ENCODE results near the gene TECPR1. TPM values are rescaled to one million over a fixed set of nuclear protein-coding genes. Genes with fewer than 3 reads are reported as not detected.
A peak's percentile ranks its signal among the peaks of the same experiment; 100 is the strongest.

TECPR1 gene
- polyA plus RNA-seq = 10 to 100 TPM in 1 of 2 donors, 1 to 10 TPM in 1; 8.4 to 17.1 TPM

GRCh38 chr7:98251601-98252424 is at the start of gene TECPR1:
TECPR1 (minus strand) TSS chr7:98252232; CDS start chr7:98246146, 6,086 bp downstream.
- peaks cover 0 to 2% of the 10 kb centered on the region in 2 donors for H3K36me3 ChIP-seq (ENCODE audit: control insufficient read depth in 2 of 2, insufficient read depth in 2 of 2, low read length in 1 of 2)
- H3K27me3 ChIP-seq (ENCODE audit: control insufficient read depth in 1 of 2, insufficient read depth in 2 of 2, low read length in 2 of 2) = no peaks in the 10 kb centered on the region
- H3K4me3 ChIP-seq (ENCODE audit: low read depth in 1 of 2, low read length in 2 of 2) = peak within 1 kb of the TSS; percentile 66 to 94
- no peaks in the 10 kb centered on the region for H3K9me3 ChIP-seq (ENCODE audit: control insufficient read depth in 2 of 2, insufficient read depth in 1 of 2, low read depth in 1 of 2, low read length in 1 of 2)
- WGBS, 2 donors = 0% methylated on average over 69 of the region's 69 CpGs
- peaks cover 3% of the 10 kb centered on the region in 2 donors for H3K4me1 ChIP-seq (ENCODE audit: control insufficient read depth in 2 of 2, insufficient read depth in 2 of 2, low read length in 1 of 2)
- peak within 1 kb of the TSS; percentile 92 to 97 for H3K27ac ChIP-seq (ENCODE audit: low read depth in 2 of 2, low read length in 1 of 2)

- WGBS, 2 donors = 87 to 89% methylated on average over 26 of the region's 26 CpGs
- H3K27ac ChIP-seq (ENCODE audit: low read depth in 2 of 2, low read length in 1 of 2) = no peak overlapping the region
Measured at GRCh38 chr7:98300595-98301372, 48.8 kb upstream of the TECPR1 start.

GRCh38 chr7:98297626-98298286 is 45.7 kb upstream of the TECPR1 start:
- no peaks in the 10 kb centered on the region for H3K27me3 ChIP-seq (ENCODE audit: control insufficient read depth in 1 of 2, insufficient read depth in 2 of 2, low read length in 2 of 2)
- peaks cover 0 to 32% of the 10 kb centered on the region in 2 donors for H3K36me3 ChIP-seq (ENCODE audit: control insufficient read depth in 2 of 2, insufficient read depth in 2 of 2, low read length in 1 of 2)
- peaks cover 7 to 18% of the 10 kb centered on the region in 2 donors for H3K4me1 ChIP-seq (ENCODE audit: control insufficient read depth in 2 of 2, insufficient read depth in 2 of 2, low read length in 1 of 2)
- no peak overlapping the region for H3K4me3 ChIP-seq (ENCODE audit: low read depth in 1 of 2, low read length in 2 of 2)
- no peaks in the 10 kb centered on the region for H3K9me3 ChIP-seq (ENCODE audit: control insufficient read depth in 2 of 2, insufficient read depth in 1 of 2, low read depth in 1 of 2, low read length in 1 of 2)
- WGBS, 2 donors = 81 to 82% methylated on average over 21 of the region's 21 CpGs
- no peak overlapping the region for H3K27ac ChIP-seq (ENCODE audit: low read depth in 2 of 2, low read length in 1 of 2)

More at GRCh38 chr7:98300595-98301372, 48.8 kb upstream of the TECPR1 start:
- Histone ChIP-seq H3K4me1 (ENCODE audit: control insufficient read depth in 2 of 2, insufficient read depth in 2 of 2, low read length in 1 of 2) (peaks cover 0 to 7% of the 10 kb centered on the region in 2 donors), H3K4me3 (ENCODE audit: low read depth in 1 of 2, low read length in 2 of 2) (no peak overlapping the region), H3K27me3 (ENCODE audit: control insufficient read depth in 1 of 2, insufficient read depth in 2 of 2, low read length in 2 of 2) (no peaks in the 10 kb centered on the region), H3K9me3 (ENCODE audit: control insufficient read depth in 2 of 2, insufficient read depth in 1 of 2, low read depth in 1 of 2, low read length in 1 of 2) (no peaks in the 10 kb centered on the region), H3K36me3 (ENCODE audit: control insufficient read depth in 2 of 2, insufficient read depth in 2 of 2, low read length in 1 of 2) (peaks cover 0 to 32% of the 10 kb centered on the region in 2 donors)

- Histone ChIP-seq H3K4me3 (ENCODE audit: low read depth in 1 of 2, low read length in 2 of 2) (no peak overlapping the region), H3K27me3 (ENCODE audit: control insufficient read depth in 1 of 2, insufficient read depth in 2 of 2, low read length in 2 of 2) (no peaks in the 10 kb centered on the region), H3K9me3 (ENCODE audit: control insufficient read depth in 2 of 2, insufficient read depth in 1 of 2, low read depth in 1 of 2, low read length in 1 of 2) (no peaks in the 10 kb centered on the region), H3K36me3 (ENCODE audit: control insufficient read depth in 2 of 2, insufficient read depth in 2 of 2, low read length in 1 of 2) (peaks cover 0 to 41% of the 10 kb centered on the region in 2 donors), H3K4me1 (ENCODE audit: control insufficient read depth in 2 of 2, insufficient read depth in 2 of 2, low read length in 1 of 2) (peaks cover 7 to 18% of the 10 kb centered on the region in 2 donors), H3K27ac (ENCODE audit: low read depth in 2 of 2, low read length in 1 of 2) (peak overlapping the region in 1 of 2 donors; percentile 34)
- 88 to 94% methylated on average over 12 of the region's 12 CpGs for WGBS, 2 donors
Measured at GRCh38 chr7:98296833-98297232, 44.8 kb upstream of the TECPR1 start.

- Histone ChIP-seq H3K27ac (ENCODE audit: low read depth in 2 of 2, low read length in 1 of 2) (peak overlapping the region; percentile 82 to 85), H3K9me3 (ENCODE audit: control insufficient read depth in 2 of 2, insufficient read depth in 1 of 2, low read depth in 1 of 2, low read length in 1 of 2) (no peaks in the 10 kb centered on the region), H3K27me3 (ENCODE audit: control insufficient read depth in 1 of 2, insufficient read depth in 2 of 2, low read length in 2 of 2) (no peaks in the 10 kb centered on the region), H3K4me3 (ENCODE audit: low read depth in 1 of 2, low read length in 2 of 2) (no peak overlapping the region), H3K4me1 (ENCODE audit: control insufficient read depth in 2 of 2, insufficient read depth in 2 of 2, low read length in 1 of 2) (peaks cover 7 to 18% of the 10 kb centered on the region in 2 donors), H3K36me3 (ENCODE audit: control insufficient read depth in 2 of 2, insufficient read depth in 2 of 2, low read length in 1 of 2) (peaks cover 0 to 39% of the 10 kb centered on the region in 2 donors)
- 47 to 69% methylated on average over 19 of the region's 19 CpGs for WGBS, 2 donors
Measured at GRCh38 chr7:98295467-98296192, 43.6 kb upstream of the TECPR1 start.

- no peak overlapping the region for H3K4me3 ChIP-seq (ENCODE audit: low read depth in 1 of 2, low read length in 2 of 2)
- H3K27me3 ChIP-seq (ENCODE audit: control insufficient read depth in 1 of 2, insufficient read depth in 2 of 2, low read length in 2 of 2) = no peaks in the 10 kb centered on the region
- H3K27ac ChIP-seq (ENCODE audit: low read depth in 2 of 2, low read length in 1 of 2) = peak overlapping the region; percentile 82 to 85
- H3K4me1 ChIP-seq (ENCODE audit: control insufficient read depth in 2 of 2, insufficient read depth in 2 of 2, low read length in 1 of 2) = peaks cover 7 to 15% of the 10 kb centered on the region in 2 donors
- H3K9me3 ChIP-seq (ENCODE audit: control insufficient read depth in 2 of 2, insufficient read depth in 1 of 2, low read depth in 1 of 2, low read length in 1 of 2) = no peaks in the 10 kb centered on the region
- 31 to 32% methylated on average over 14 of the region's 14 CpGs for WGBS, 2 donors
- peaks cover 0 to 33% of the 10 kb centered on the region in 2 donors for H3K36me3 ChIP-seq (ENCODE audit: control insufficient read depth in 2 of 2, insufficient read depth in 2 of 2, low read length in 1 of 2)
Measured at GRCh38 chr7:98294798-98295382, 42.9 kb upstream of the TECPR1 start.

GRCh38 chr7:98294326-98294725 is 42.3 kb upstream of the TECPR1 start:
- Histone ChIP-seq H3K4me1 (ENCODE audit: control insufficient read depth in 2 of 2, insufficient read depth in 2 of 2, low read length in 1 of 2) (peaks cover 7 to 18% of the 10 kb centered on the region in 2 donors), H3K27ac (ENCODE audit: low read depth in 2 of 2, low read length in 1 of 2) (peak overlapping the region; percentile 69 to 85), H3K9me3 (ENCODE audit: control insufficient read depth in 2 of 2, insufficient read depth in 1 of 2, low read depth in 1 of 2, low read length in 1 of 2) (no peaks in the 10 kb centered on the region), H3K4me3 (ENCODE audit: low read depth in 1 of 2, low read length in 2 of 2) (no peak overlapping the region), H3K36me3 (ENCODE audit: control insufficient read depth in 2 of 2, insufficient read depth in 2 of 2, low read length in 1 of 2) (peaks cover 0 to 35% of the 10 kb centered on the region in 2 donors), H3K27me3 (ENCODE audit: control insufficient read depth in 1 of 2, insufficient read depth in 2 of 2, low read length in 2 of 2) (no peaks in the 10 kb centered on the region)
- 67 to 72% methylated on average over 15 of the region's 15 CpGs for WGBS, 2 donors

GRCh38 chr7:98293746-98294145 is 41.7 kb upstream of the TECPR1 start:
- H3K27ac ChIP-seq (ENCODE audit: low read depth in 2 of 2, low read length in 1 of 2) = no peak overlapping the region
- H3K9me3 ChIP-seq (ENCODE audit: control insufficient read depth in 2 of 2, insufficient read depth in 1 of 2, low read depth in 1 of 2, low read length in 1 of 2) = no peaks in the 10 kb centered on the region
- H3K4me3 ChIP-seq (ENCODE audit: low read depth in 1 of 2, low read length in 2 of 2) = no peak overlapping the region
- H3K4me1 ChIP-seq (ENCODE audit: control insufficient read depth in 2 of 2, insufficient read depth in 2 of 2, low read length in 1 of 2) = peaks cover 7 to 20% of the 10 kb centered on the region in 2 donors
- no peaks in the 10 kb centered on the region for H3K27me3 ChIP-seq (ENCODE audit: control insufficient read depth in 1 of 2, insufficient read depth in 2 of 2, low read length in 2 of 2)
- peaks cover 0 to 35% of the 10 kb centered on the region in 2 donors for H3K36me3 ChIP-seq (ENCODE audit: control insufficient read depth in 2 of 2, insufficient read depth in 2 of 2, low read length in 1 of 2)
- 84% methylated on average over 13 of the region's 13 CpGs for WGBS, 2 donors
